GM19099 (cell line): ENCODE measurements around the gene GRB10.

Experiments used
- POLR2A ChIP-seq: IDR thresholded peaks from 3 replicates; pipeline ENCODE4 v1.6.1; 2011; ENCODE audit warnings: low read depth; ENCODE audit not compliant: insufficient read length; ENCODE audit errors: extremely low read depth

The GRB10 gene

DNA sequence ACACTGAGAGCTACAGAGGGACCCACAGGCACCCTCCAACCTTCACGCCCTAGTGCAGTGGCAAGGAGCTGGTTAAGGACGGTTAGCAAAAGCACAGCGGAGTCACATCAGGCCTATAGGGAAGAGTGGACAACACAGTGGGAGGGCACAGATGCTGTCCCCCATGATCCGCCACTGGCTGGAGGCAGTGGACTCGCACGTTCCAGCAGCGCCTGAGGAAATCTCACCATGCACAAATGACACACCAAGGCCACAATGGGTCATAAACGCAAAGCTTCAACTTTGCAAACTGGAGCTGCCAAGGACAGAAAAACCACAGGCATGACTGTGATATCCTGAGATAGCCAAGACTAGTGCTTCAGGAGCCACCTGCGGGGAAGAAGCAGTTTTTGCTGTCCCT lies 58.8 kb downstream of the GRB10 start:
- TF ChIP-seq POLR2A = no peak

DNA sequence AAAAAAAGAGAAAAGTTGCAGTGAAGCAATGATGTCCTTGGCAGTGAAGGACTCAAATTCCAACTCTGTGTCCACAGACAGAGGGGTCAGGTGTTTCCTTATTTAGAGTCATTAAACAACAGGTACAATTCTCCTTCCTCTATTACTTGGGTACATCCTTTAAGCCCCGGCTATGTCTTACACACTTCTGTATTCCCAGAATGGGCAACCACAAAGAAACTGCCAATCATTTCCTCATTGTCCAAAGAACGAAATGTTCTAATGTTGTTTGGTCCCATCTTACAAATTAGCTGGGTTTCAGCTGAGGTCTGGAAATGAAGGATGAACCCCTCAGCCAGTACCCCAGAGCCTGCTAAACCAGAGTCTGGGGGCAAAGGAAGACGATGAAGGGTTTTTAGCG lies 59.5 kb downstream of the GRB10 start:
- no peak for TF ChIP-seq POLR2A

DNA sequence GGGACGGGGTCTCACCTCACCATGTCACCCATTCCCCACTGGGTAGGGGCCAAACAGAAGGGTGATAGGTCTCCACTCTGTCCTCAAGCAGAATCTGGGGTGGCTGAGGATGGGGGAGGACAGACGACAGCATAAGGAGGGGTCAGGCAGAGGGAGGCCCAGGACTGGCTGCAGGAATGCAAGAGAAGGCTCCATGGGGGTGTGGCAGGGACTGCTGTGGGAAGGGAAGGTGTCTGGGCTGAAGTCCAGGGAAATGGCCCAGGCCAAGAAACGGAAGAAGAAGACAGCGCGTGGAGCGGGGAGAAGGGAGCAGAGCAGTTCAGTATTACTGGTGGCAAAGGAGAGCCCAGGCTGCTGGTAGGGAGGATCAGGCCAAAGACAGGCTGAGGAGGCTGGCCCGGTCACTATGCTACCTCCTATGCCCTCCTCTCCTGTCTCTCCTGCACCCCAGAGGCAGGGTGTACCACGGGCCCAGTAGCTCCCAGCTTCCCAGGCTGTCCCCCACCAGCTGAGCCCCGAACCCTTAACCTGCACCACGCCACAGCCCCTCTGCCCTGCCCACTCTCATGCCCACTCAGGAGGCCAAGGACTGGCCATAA lies 60.9 kb downstream of the GRB10 start:
- TF ChIP-seq POLR2A = no peak

DNA sequence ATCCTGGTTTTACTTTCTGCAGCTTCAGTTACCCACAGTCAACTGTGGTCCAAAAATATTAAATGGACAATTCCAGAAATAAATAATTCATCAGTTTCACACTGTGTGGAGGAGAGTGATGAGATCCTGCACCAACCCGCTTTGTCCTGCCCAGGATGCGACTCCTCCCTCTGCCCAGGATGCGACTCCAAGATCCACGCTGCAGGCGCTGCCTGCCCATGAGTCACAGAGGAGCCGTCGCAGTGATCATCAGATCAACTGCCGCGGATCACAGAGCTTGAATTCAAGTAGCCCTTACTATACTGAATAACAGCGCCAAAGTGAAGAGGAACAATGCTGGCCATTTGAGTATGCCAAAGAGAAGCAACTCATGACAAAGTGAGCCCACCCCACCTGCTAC lies 61.5 kb downstream of the GRB10 start:
- TF ChIP-seq POLR2A = no peak

DNA sequence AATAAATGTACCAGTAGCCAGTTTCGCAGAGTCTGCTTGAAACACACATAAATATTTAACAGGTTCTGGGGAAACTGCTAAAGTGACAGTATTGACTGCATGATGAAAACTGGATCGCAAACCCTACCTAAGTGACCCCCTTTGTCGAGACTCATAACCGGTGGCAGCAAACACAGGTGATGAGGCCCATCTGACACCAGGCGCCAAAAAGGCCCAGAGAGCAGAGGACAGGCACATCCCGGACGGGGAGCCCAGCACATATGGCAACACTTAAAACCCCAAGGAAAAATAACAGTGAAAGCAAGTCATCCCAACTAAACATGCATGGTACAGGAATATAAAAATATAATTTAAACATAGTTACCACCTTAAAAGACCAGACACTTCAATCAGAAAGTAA lies 62.4 kb downstream of the GRB10 start:
- TF ChIP-seq POLR2A = no peak

DNA sequence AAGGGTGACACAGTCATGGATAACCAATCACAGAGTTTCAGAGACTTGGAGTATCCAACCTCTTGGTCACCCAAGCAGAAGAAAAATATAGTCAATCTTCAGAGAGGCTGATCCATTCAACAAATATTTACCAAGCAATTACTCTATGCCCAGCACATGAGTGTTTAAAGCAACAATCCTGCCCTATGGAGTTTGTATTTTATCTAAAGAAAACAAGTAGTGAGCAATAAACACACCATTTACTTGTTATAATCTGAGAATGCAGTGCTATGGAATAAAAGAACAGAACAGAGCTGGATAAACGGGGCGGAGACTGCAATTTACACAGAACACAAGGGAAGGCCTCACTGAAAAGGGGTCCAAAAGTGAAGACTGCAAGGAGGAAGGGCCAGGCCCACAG lies 63.8 kb downstream of the GRB10 start:
- TF ChIP-seq POLR2A = no peak

DNA sequence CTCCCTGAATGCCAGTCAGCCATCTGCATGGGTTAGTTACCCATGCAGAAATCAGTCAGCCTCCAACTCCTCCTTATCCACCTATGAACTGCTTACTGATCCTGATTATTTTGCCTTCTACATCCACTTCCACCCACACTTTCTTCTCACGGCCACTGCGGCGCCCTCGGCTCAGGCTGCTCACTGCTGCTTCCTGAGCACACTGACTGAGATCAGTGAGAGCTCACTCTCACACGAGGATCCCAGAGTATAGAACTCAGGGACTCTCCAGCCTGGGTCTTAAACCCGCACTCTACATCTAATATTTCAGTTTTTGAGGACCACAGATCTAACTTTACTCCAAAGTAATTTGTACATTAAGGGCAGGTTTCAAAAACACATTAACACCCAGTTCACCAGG lies 64.4 kb downstream of the GRB10 start:
- TF ChIP-seq POLR2A = no peak

DNA sequence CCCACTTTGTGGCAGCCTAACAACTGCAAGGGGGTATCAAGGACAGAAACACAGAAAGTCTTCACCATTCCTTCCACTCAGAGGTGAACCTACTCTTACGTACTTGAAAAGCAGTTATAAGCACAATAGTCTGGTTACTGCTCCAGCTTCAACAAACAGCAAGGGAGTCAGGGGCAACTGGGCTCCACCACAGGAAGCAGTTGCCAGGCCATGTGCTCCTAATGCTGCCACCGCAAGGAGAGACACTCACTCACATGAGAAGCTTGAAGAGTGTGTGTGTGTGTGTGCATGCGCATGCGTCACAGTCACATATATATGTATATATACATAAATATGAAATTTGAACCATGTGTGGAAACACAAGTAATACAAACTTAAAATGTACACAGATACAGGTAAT lies 65.5 kb downstream of the GRB10 start:
- TF ChIP-seq POLR2A = no peak

DNA sequence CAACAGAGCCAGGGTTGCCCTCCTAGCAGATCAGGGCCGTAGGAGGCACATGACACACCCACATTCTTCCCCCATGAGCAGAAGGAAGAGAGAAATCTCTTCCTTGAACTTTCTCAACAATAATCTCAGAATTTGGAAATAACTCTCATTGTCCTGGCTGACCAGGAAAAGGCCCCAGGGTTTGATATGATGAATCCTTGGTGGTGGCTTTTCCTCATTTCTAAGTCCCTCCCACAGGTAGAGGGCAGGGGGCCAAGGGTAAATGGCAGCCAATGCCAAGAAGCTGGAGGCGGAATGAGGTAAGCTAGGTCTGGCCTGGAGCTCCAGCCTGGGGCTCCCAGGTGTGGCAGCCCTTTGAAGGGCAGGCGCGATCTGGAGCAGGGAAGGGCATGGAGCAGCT lies 67.8 kb downstream of the GRB10 start:
- TF ChIP-seq POLR2A = no peak

DNA sequence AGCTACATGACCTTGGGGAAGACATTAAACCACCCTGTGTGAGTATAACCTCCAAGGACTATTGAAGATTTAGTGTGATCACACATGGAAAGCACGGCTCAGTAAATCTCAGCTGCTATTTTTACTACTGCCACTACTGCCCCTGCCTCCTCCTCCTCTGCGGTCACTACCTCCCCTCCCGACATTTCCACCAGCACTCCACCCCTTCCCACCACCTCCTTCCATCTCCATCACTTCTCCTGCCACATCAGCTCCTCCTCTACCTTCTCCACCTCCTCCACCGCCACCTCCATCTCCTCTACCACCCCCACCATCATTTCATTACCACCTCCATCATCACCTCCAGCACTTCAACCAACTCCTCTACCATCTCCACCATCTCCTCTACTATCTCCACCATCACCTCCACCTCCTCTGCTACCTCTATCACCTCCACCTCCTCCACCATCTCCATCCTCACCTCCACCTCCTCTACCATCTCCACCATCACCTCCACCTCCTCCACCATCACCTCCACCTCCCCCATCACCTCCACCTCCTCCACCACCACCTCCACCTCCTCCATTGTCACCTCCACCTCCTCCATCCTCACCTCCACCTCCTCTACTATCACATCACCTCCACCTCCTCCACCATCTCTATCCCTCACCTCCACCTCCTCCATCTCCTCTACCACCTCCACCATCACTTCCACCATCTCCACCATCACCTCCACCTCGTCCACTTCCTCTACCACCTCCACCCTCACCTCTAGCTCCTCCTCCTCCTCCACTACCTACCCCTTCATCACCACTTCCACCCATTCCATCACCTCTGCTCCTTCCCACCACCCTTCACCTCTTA lies 69.4 kb downstream of the GRB10 start:
- no peak for TF ChIP-seq POLR2A

DNA sequence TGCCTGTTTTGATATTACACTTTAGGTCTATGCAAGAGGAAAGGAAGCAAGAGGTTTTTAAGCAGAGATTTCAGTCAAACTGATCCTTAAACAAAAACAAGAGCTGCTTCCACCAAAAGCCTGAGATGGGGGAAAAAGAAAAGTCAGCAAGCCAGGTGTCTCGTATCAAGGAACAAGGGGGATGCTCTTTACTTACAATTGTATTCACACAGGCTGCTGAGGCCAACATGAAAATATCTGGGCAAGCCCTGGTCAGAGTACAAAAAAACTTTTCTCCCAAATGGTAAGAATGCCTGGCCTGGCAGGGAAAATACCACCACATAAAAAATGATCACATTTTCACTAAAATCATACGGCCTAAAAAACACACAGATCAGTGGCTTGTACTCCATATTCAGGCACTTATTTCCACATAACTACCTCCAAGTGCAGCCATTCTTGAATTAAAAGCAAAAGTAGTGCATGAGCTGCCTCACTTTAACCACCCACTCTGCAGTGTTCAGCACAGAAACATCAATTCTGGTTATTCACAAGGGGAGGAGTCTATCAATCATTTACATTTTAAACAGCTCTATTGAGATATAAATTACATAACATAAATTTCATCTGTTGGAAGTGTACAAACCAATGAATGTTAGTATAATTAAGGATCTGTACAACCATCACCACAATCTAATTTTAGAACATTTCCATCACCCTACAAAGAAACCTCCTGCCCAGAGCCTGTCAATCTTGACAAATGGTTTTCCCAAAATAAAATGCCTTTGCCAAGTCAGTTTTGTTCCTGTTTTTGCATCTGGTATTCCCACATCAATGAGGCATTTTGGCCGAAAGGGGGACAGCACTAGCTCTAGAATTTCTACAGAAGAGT lies 70.2 kb downstream of the GRB10 start:
- TF ChIP-seq POLR2A = no peak

DNA sequence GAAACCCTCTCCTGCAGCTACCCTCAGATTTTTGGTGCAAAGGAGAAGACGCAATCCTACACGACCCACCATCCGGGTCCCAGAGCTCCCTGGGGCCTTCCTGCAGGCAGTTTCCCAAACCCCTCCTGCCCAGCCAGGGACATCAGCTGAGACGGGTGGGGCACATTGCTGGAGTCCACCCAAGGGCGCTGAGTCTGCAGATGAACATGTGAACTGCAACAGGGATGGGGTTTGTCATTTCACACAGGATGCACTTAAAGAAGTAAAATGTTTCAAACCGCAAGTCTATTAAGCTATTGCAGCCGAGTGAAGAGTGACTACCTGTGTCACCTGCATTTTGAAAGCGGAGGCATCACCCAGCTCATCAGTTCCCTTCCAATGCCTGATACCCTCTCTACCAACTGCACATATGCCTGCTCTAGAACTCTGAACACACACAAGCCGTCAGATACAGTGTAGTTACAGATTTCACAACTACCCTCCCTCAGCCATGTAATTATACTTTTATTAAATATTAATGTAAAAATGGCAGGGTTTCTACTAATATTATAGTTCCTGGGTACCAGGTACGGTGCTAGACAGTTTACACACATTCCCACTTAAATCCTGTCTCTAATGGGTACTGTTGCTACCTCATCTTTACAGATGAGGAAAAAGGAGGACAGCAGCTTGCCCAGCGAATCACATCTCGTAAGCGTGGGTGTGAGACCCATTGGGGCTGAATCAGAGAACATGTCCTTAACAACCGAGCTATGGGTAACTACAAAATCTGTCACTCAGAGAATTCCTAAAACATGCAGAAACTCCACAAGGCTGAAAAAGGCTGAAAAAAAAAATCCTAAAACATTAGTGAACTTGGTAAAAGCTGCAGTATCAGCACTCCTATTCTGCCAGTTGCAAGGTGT lies 71.2 kb downstream of the GRB10 start:
- TF ChIP-seq POLR2A = no peak

DNA sequence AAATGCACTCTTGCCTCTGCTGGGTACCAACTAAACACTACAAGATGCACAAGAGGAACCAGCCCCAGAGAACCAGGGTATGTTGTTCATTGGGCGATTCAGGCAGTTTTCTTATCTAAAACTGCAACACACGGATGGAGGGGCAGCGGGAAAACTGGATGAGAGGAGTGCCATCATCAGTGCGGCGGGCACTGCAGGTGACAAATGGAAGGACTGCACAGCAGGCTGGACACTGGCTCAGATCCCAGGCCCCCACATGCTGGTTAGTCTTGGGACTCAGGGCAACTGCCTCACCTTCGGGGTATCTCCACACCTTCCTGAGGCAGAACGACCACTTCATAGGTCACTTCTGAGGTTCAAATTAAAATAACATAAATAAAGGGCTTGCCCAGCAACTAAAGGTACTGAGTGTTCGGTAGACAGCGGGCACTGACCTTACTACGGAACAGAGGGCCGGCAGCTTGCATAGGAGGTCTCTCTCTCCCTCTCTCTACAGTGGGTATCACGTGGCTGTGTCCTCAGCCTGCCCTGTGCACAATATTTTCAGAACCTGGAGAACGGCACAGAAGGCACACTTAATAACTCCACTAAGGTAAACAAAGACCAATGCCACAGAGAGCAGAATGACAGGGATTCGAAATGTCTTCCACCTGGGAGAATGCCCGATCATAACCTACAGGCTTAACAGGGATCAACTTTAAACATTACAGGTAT lies 72.1 kb downstream of the GRB10 start:
- TF ChIP-seq POLR2A = no peak

DNA sequence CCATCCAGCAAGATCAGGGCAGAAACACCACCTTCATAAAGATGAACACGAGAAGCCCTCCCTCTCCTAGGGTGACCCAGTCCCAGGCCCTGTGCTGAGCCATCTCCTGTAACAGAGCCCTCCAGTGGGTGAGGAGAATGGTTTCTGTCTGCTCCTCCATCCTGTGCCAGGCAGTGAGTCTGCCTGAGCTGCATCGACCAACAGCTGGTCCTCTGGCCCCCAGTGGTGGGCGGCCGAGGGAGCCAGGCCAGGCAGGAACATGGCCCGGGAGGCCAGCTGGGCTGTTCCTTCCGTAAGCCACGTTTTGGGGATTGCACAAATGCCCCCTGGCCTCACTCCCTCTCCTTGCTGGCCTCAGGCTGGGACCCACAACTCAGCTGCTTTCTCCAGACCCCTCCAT lies 73.5 kb downstream of the GRB10 start:
- TF ChIP-seq POLR2A = no peak
